Measurements from ENCODE around the gene TCEAL6.
"Not testable (repeated sequence)": the region's sequence is repeated elsewhere in the genome, so short reads cannot be mapped to it uniquely, and the experiment has no call there.

Gene TCEAL6

DNA sequence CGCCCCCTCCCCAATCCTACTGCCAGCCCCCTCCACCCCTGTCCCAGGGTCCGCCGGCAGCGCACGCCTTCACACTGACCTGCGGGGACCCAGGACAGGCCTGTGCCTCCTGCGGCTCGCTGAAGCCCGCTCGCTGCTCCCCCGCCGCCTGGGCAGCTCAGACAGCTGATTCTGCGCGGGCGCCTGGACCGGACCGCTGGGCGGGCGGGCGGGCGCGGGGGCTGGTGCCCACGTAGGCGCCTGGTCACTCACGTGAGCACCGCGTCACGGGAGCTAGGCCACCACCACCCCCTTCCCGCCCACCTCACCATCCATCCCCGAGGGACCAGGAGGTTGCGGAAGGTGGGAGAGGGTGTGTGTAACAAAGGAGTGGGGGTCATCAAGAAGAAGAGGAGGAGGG, at the start of gene TCEAL6:
TSS of gene TCEAL6 (minus strand) at position 208 of the 400 bp plus-strand sequence.
- DNase-seq: not testable (repeated sequence)

- no peak for DNase-seq
These were observed 43.9 kb upstream of the TCEAL6 start for GRCh38 chrX:102185967-102186720.

DNA sequence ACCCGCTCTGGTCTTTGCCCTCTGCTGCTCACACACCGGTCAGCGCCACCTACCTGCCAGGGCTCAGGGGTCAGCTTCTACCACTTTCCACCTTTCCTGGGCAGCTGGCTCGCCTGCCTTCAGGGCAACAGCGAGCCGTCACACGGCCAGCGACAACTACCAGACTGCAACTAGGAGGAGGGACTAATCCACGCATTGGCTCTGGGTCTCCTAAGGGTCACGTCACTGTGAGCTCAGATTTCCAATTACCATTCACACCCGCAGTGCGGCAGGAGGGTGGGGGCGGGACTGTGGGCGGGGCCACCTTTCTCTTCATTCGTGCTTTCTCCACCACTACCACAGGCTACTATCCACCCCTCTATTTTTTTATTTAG, 13.5 kb upstream of the TCEAL6 start, which contains the start of gene BEX5:
TSS of gene BEX5 (minus strand) at position 172 of the 374 bp plus-strand sequence. CDS start 1,712 bp downstream, outside the sequence.
- no peak for DNase-seq

DNA sequence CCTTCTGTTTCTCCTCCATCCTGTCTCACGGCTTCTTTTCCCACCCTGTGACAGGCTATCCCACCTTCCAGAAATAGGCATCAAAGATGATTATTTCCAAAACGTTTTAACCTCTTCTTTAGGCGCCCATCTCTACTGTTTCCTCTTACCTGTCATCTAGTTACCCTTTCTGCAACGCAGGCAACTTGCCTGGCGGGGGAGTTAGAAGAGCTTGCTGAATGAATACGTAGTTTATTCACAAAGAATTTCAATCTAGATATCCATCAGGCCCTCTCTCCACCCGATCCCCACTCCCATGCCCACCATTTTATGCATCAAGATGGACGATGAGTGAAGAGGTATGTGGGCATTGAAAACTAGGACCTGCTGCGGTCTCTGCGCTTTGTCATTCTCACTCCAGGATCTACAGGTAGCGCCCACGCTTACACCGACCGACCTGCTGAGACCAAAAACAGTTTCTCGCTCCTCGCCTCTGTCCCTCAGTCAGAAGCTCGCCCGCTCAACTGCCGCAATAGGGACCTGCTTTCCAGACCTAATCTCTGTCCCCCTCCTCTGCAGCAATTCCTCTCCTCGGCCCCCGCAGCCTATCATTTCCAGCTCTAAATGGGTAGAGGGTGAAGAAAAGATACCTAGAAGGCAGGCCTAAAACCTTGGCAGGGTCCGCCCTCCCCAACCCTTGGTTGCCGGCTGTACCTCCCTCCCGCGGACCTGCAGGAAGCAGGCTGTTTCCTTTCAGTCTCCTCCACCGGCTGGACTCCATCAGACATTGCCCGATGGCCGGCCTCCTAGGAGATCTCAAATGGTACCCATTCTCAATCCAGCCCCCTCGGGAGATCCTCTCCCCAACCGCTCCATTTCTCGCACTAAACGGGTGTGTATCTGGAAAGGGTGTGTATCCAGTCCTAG, 12.9 kb upstream of the TCEAL6 start:
- no peak for DNase-seq

DNA sequence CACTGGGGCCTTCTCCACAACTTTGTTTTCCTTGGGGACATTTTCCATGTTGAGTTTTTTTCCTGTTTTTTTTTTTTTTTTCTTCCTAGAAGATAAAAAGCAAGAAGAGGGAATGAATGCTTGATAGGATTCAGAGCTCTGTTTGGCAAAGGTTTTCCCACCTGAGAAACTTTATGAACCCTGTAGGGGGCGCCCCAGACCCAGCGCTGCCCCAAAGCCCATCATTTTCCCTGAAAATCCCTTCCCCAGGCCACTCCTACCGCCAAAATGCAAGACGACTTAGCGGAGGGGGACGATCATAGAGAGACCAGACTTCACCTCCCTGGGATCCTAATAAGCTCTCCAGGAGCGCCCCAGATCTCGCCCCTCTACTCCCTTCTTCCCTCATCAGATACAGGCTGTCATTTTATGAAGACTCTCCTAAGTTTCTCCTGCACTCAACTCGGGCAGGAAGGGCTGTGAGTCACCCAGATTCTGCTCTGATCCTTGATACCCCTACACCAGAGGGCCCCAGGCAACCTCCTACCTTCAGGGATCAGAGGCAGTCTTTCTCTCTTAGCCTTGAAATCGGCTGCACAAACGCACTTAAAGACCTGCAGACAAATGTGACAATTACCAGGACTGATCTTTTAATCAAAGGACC, 12.1 kb upstream of the TCEAL6 start:
- no peak for DNase-seq

- not testable (repeated sequence) for DNase-seq
These were observed 650 bp downstream of the TCEAL6 start for GRCh38 chrX:102141631-102142030.

GRCh38 chrX:102140876-102141275, 1.4 kb downstream of the TCEAL6 start:
- not testable (repeated sequence) for DNase-seq

GRCh38 chrX:102138064-102138463, 4.2 kb downstream of the TCEAL6 start:
- DNase-seq: no peak

GRCh38 chrX:102129473-102129872, 12.8 kb downstream of the TCEAL6 start:
- DNase-seq: no peak

GRCh38 chrX:102126863-102127262, 15.4 kb downstream of the TCEAL6 start:
- DNase-seq: no peak

DNA sequence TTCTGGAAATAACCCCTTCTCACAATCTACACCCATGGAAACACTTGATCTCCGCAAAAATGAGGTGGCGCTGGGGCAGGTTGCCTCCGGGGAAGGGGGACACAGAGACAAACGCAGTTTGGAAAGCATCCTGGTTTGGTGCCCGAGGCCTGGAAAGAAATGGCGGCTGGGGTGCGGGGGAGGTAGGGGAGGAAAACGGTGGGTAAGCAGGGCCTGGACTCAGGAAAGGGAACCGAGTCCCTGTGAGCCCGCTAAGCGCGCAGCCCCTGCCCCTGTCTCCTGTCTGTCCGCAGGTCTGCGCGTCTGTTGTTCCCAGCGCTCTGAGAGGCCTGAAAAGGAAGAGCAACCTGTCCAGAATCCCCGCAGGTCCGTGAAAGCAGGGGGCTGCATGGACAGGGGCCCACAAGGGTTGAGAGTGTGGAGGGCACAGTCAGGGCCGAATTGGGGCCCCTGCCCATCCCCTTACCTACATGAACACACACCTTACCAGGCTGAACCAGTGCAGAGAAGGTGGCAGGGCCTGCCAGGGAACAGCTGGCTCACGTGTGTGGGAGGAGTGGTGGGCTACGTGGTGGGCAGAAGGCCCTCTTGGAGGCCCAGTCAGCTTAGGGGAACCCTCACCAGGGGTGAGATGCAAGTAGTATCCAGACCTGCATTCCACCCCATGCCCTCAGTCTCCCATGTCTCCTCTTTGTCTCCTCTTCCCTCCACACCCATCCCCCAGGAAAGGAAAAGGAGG, 16.0 kb downstream of the TCEAL6 start:
- not testable (repeated sequence) for DNase-seq

DNA sequence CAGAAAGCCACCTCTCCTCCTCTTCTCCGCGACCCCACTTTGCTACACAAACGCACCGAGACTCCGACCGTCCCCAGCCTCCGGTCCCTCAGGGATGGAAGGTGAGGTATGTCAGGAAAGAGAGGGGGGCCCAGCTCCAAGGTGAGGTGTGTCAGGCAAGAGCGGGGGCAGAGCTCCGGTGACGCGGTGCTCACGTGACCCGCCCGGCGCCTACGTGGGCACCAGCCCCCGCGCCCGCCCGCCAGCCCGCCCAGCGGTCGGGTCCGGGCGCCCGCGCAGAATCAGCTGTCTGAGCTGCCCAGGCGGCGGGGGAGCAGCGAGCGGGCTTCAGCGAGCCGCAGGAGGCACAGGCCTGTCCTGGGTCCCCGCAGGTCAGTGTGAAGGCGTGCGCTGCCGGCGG, 16.8 kb downstream of the TCEAL6 start, which contains the start of gene TCEAL2:
TSS of gene TCEAL2 (plus strand) at position 244 of the 400 bp plus-strand sequence. CDS start 1,152 bp downstream, outside the sequence.
- DNase-seq: not testable (repeated sequence)

GRCh38 chrX:102125014-102125413, 17.3 kb downstream of the TCEAL6 start:
- not testable (repeated sequence) for DNase-seq

DNA sequence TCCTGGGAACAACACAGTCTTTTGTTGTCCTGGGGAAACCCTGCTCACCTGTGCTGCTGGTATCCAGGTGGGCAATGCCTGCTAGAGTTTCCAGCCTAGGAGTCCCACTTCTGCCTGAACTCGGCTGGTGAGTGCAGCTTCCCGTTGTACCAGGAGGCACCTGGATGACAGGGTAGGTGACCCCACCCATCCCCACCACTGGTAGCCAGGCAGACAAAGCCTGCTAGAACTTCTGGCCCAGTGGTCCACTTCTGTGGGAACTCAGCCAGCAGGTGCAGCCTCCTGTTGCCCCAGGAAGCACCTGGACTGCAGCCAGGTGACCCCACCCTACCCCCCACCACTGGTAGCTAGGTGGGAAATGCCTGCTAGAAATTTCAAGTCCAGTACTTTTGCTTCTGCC, 26.5 kb downstream of the TCEAL6 start:
- no peak for DNase-seq

DNA sequence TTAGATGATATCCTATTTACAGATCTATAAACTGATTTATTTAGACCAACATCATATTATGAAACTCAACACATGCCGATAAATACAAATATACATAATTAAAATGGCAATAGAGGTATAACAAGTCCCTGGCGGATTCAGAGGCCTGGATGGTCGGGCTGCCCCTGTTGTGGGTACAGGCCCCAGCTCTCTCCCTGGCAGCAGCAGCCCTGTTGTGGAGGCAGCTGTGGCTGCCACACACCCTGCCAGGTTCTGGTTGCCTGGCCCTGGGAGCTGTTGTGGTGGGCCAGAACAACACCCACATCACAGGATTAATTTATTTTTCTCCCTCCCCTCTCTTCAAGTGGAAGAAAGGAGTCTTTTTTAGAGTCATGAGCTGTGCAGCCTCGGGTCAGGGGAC, 28.9 kb downstream of the TCEAL6 start:
- no peak for DNase-seq
